KMS-11 (cell line): Measurements from ENCODE around the gene CSK.
A peak's percentile ranks its signal among the peaks of the same experiment; 100 is the strongest.

ENCODE experiments used
- H2AFZ ChIP-seq: fragments of 200-600 bp; sonication (generic); 2 replicates; pipeline ENCODE4 v1.6.1; 2016; ENCODE audit warnings: antibody characterized with exemption, mixed run types, low read depth
- H3K27ac ChIP-seq: fragments of 200-600 bp; sonication (generic); 2 replicates; pipeline ENCODE4 v1.6.1; 2016; ENCODE audit warnings: mild to moderate bottlenecking, mixed run types
- H3K27me3 ChIP-seq: fragments of 200-600 bp; sonication (generic); 2 replicates; pipeline ENCODE4 v1.6.1; 2017; ENCODE audit warnings: mild to moderate bottlenecking, low read depth, mixed run types, moderate library complexity; ENCODE audit not compliant: insufficient read depth
- H3K36me3 ChIP-seq: fragments of 200-600 bp; sonication (generic); 2 replicates; pipeline ENCODE4 v1.6.1; 2017; ENCODE audit warnings: mild to moderate bottlenecking, mixed run types; ENCODE audit not compliant: insufficient read depth
- H3K4me1 ChIP-seq: fragments of 200-600 bp; sonication (generic); 2 replicates; pipeline ENCODE4 v1.6.1; 2016; ENCODE audit warnings: mild to moderate bottlenecking, low read depth, mixed run types; ENCODE audit not compliant: poor library complexity, severe bottlenecking
- H3K4me2 ChIP-seq: fragments of 200-600 bp; sonication (generic); 2 replicates; pipeline ENCODE4 v1.7.0; 2016; ENCODE audit warnings: mild to moderate bottlenecking, mixed run types
- H3K4me3 ChIP-seq: fragments of 200-600 bp; sonication (generic); IDR thresholded peaks from 2 replicates; pipeline ENCODE4 v1.6.1; 2017; ENCODE audit warnings: low read depth, low read length, mixed read lengths; ENCODE audit not compliant: insufficient read depth
- H3K79me2 ChIP-seq: fragments of 200-600 bp; sonication (generic); 2 replicates; pipeline ENCODE4 v1.6.1; 2016; ENCODE audit warnings: low read depth, mixed run types; ENCODE audit not compliant: insufficient read depth
- H3K9ac ChIP-seq: fragments of 200-600 bp; sonication (generic); 2 replicates; pipeline ENCODE4 v1.6.1; 2016; ENCODE audit warnings: mild to moderate bottlenecking, mixed run types
- H4K20me1 ChIP-seq: fragments of 200-600 bp; sonication (generic); 2 replicates; pipeline ENCODE4 v1.6.1; 2016; ENCODE audit warnings: mild to moderate bottlenecking, mixed run types; ENCODE audit not compliant: insufficient read depth
- CTCF ChIP-seq: fragments of 200-600 bp; sonication (generic); conservative IDR thresholded peaks from 2 replicates; pipeline ENCODE4 v1.6.1; 2017; ENCODE audit warnings: low read depth, mild to moderate bottlenecking, antibody characterized with exemption, low read length, moderate library complexity, mixed read lengths

CSK gene

GRCh38 chr15:74780523-74781430 lies 1.1 kb upstream of the CSK start:
- no peak overlapping the region for H3K27ac ChIP-seq
- no peaks in the 10 kb centered on the region for H4K20me1 ChIP-seq
- H3K9ac ChIP-seq: peak overlapping the region; percentile 23; the same call in 1 of the 2 replicates
- H3K36me3 ChIP-seq: no peaks in the 10 kb centered on the region
- peak overlapping the region; percentile 50 for H2AFZ ChIP-seq
- no peaks in the 10 kb centered on the region for H3K27me3 ChIP-seq
- H3K4me2 ChIP-seq: peak overlapping the region; percentile 99
- H3K79me2 ChIP-seq: peaks cover 34% of the 10 kb centered on the region
- no peak for TF ChIP-seq CTCF
- peaks cover 74% of the 10 kb centered on the region for H3K4me1 ChIP-seq
- no peak overlapping the region for H3K4me3 ChIP-seq

- no peak overlapping the region for H2AFZ ChIP-seq
- H3K27me3 ChIP-seq: no peaks in the 10 kb centered on the region
- no peak for TF ChIP-seq CTCF
- peak overlapping the region; percentile 59 for H3K27ac ChIP-seq
- peak overlapping the region; percentile 71; the same call in 1 of the 2 replicates for H3K9ac ChIP-seq
- H3K4me2 ChIP-seq: peak overlapping the region; percentile 99
- H4K20me1 ChIP-seq: no peaks in the 10 kb centered on the region
- peak overlapping the region; percentile 23 for H3K4me3 ChIP-seq
- H3K36me3 ChIP-seq: no peaks in the 10 kb centered on the region
- H3K4me1 ChIP-seq: peaks cover 80% of the 10 kb centered on the region
- H3K79me2 ChIP-seq: peaks cover 50% of the 10 kb centered on the region
These were observed 585 bp downstream of the CSK start for GRCh38 chr15:74782259-74783071.

- H3K27ac ChIP-seq: peak overlapping the region; percentile 59
- peak overlapping the region; percentile 23 for H3K4me3 ChIP-seq
- no peaks in the 10 kb centered on the region for H4K20me1 ChIP-seq
- peaks cover 52% of the 10 kb centered on the region for H3K79me2 ChIP-seq
- H3K4me1 ChIP-seq: peaks cover 80% of the 10 kb centered on the region
- no peaks in the 10 kb centered on the region for H3K36me3 ChIP-seq
- H3K27me3 ChIP-seq: no peaks in the 10 kb centered on the region
- H2AFZ ChIP-seq: no peak overlapping the region
- H3K9ac ChIP-seq: peak overlapping the region; percentile 71; the same call in 1 of the 2 replicates
- no peak for TF ChIP-seq CTCF
- H3K4me2 ChIP-seq: peak overlapping the region; percentile 99
These were observed 1.4 kb downstream of the CSK start for GRCh38 chr15:74783072-74783807.

DNA sequence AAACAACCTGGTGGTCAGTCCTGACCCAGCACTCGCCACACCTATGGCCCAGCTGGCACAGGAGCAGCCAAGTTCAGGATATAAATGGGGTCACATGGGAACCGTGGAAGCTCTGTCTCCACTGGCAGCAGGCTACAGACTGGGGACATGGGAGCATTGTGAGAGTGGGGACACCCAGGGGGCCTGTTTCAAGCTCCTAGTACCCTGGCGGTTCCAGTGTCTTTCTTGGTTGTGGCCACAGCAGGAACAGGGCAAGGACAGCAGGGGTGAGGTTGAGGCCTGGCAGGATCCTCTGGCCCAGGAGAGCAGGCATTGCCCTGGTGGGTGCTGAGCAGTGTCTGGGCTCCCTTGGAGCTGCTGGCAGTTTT lies 1.9 kb downstream of the CSK start:
- Histone ChIP-seq H2AFZ (no peak overlapping the region), H3K36me3 (no peaks in the 10 kb centered on the region), H3K4me1 (peaks cover 80% of the 10 kb centered on the region), H3K27me3 (no peaks in the 10 kb centered on the region), H3K4me2 (peak overlapping the region; percentile 99), H3K4me3 (peak overlapping the region; percentile 20), H3K79me2 (peaks cover 58% of the 10 kb centered on the region), H3K27ac (peak overlapping the region; percentile 59), H4K20me1 (no peaks in the 10 kb centered on the region), H3K9ac (peak overlapping the region; percentile 71; the same call in 1 of the 2 replicates)
- no peak for TF ChIP-seq CTCF
